ENCODE measurements around the gene RAI14.

DNA sequence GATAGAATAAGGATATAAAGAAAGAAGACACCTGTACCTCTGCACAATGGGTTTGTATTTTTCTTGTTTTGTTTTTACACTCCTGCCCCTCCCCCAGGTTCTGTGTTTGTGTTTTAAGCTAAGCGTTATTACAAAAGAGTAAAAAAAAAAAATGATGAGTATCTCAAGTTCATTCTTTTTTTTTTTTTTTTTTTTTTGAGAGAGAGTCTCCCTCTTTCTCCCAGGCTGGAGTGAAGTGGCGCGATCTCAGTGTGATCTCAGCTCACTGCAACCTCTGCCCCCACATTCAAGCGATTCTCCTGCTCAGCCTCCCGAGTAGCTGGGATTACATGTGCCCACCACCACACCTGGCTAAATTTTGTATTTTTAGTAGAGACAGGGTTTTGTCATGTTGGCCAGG, 29.4 kb upstream of the RAI14 start:
- TF ChIP-seq, protein P1, sequence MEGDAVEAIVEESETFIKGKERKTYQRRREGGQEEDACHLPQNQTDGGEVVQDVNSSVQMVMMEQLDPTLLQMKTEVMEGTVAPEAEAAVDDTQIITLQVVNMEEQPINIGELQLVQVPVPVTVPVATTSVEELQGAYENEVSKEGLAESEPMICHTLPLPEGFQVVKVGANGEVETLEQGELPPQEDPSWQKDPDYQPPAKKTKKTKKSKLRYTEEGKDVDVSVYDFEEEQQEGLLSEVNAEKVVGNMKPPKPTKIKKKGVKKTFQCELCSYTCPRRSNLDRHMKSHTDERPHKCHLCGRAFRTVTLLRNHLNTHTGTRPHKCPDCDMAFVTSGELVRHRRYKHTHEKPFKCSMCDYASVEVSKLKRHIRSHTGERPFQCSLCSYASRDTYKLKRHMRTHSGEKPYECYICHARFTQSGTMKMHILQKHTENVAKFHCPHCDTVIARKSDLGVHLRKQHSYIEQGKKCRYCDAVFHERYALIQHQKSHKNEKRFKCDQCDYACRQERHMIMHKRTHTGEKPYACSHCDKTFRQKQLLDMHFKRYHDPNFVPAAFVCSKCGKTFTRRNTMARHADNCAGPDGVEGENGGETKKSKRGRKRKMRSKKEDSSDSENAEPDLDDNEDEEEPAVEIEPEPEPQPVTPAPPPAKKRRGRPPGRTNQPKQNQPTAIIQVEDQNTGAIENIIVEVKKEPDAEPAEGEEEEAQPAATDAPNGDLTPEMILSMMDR (IDR thresholded peaks at IDR 0.05), result no peak
- TF ChIP-seq POLR2A (IDR thresholded peaks at IDR 0.05) (no peak), EP300 (IDR thresholded peaks at IDR 0.05) (no peak), POLR2AphosphoS5 (IDR thresholded peaks at IDR 0.05) (no peak)
